Skeletal muscle tissue (tissue), 4 donors: ENCODE results near the gene D2HGDH. TPM values are rescaled to one million over a fixed set of nuclear protein-coding genes. Genes with fewer than 3 reads are reported as not detected.
"Not testable (repeated sequence)": the region's sequence is repeated elsewhere in the genome, so short reads cannot be mapped to it uniquely, and the experiment has no call there.

ENCODE experiments used
- H3K27ac ChIP-seq: one replicate; pipeline ENCODE4 v1.7.0; 2013; ENCODE audit warnings: mild to moderate bottlenecking, low read depth, low read length, inconsistent platforms
- H3K27me3 ChIP-seq, 3 donors: one replicate each; pipeline ENCODE4 v1.7.0; 2013; ENCODE audit warnings: low read length in 3 of 3; ENCODE audit not compliant: control insufficient read depth in 3 of 3, insufficient read depth in 3 of 3
- H3K36me3 ChIP-seq, 3 donors: one replicate each; pipeline ENCODE4 v1.7.0; 2013; ENCODE audit warnings: low read length in 3 of 3; ENCODE audit not compliant: control insufficient read depth in 3 of 3, insufficient read depth in 3 of 3
- H3K4me1 ChIP-seq, 3 donors: one replicate each; pipeline ENCODE4 v1.7.0; 2013; ENCODE audit warnings: low read length in 3 of 3, mild to moderate bottlenecking in 3 of 3; ENCODE audit not compliant: control insufficient read depth in 3 of 3, insufficient read depth in 3 of 3
- H3K4me3 ChIP-seq, 3 donors: one replicate each; pipeline ENCODE4 v1.7.0; 2013; ENCODE audit warnings: low read length in 3 of 3
- H3K9ac ChIP-seq, 3 donors: one replicate each; pipeline ENCODE4 v1.7.0; 2013; ENCODE audit warnings: low read length in 3 of 3, mild to moderate bottlenecking in 3 of 3, moderate library complexity in 2 of 3, low read depth in 1 of 3
- H3K9me3 ChIP-seq, 3 donors: one replicate each; pipeline ENCODE4 v1.7.0; 2013; ENCODE audit warnings: low read length in 3 of 3; ENCODE audit not compliant: control insufficient read depth in 3 of 3
- total RNA-seq: library from RNA; depleted of rRNA; stranded (reverse); fragments of >200 nt; gene quantifications from one replicate; pipeline ENCODE4 v1.2.3, GENCODE V29; 2014
- donor health status: Osteomylitis.

D2HGDH gene
- total RNA-seq, 1 donor from 2014 or later = 5.7 TPM

DNA sequence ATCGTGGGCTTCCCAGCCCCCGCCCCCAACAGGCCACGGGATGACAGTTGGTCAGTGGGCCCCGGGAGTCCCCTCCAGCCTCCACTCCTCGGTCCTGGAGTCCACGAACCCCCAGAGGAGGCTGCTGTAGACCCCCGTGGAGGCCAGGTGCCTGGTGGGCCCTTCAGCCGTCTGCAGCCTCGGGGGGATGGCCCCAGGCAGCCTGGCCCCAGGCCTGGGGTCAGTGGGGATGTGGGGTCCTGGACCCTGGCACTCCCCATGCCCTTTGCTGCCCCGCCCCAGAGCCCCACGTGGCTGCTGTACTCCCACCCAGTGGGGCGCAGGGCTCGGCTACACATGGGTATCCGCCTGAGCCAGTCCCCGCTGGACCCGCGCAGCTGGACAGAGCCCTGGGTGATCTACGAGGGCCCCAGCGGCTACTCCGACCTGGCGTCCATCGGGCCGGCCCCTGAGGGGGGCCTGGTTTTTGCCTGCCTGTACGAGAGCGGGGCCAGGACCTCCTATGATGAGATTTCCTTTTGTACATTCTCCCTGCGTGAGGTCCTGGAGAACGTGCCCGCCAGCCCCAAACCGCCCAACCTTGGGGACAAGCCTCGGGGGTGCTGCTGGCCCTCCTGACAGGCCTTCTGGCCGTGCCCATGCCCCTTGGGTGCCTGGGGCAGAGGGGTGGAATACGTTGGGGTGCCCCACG, 82.1 kb downstream of the D2HGDH start:
- peaks cover 0 to 12% (median 0%) of the 10 kb centered on the region in 3 donors for H3K27me3 ChIP-seq
- no peak overlapping the region for H3K27ac ChIP-seq
- H3K4me3 ChIP-seq = no peak overlapping the region
- no peaks in the 10 kb centered on the region for H3K36me3 ChIP-seq
- peaks cover 0 to 10% (median 0%) of the 10 kb centered on the region in 3 donors for H3K4me1 ChIP-seq
- no peaks in the 10 kb centered on the region for H3K9me3 ChIP-seq
- H3K9ac ChIP-seq = no peak overlapping the region

DNA sequence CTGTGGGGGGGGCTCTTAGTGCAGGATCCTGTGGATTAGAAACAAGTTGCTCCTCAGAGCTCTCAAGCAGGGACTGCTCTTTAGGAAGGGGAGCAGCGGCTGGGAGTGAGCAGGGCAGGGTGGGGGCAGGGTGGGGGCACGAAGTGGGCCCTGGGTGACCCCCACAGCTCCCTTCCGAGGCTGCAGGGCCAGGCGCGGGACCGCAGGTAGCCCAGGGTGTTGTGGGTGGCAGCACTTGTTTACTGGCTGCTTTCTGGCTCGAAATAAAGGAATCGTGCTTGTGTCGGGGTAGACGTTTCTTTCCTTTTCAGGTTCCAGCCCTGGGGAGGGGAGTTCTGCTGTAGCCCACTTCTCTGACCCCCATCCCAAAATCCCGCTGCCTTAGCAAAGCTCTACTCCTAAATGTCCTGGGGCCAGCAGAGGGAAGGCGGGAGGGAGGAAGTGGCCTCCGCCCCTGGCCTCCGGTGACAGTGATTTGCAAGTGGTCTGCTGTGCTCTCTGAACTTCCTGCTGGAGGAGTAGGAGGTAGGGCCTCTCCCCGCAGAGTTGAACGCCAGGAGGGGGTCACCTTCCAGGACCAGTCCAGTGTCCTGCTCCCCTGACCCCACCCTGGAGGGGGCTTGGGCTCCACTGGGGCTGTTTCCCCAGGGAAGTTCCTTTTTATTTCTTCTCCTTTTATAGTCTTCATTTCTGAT, 82.8 kb downstream of the D2HGDH start:
- no peak overlapping the region for H3K9ac ChIP-seq
- H3K4me1 ChIP-seq = peaks cover 0 to 12% (median 0%) of the 10 kb centered on the region in 3 donors
- no peaks in the 10 kb centered on the region for H3K36me3 ChIP-seq
- no peaks in the 10 kb centered on the region for H3K9me3 ChIP-seq
- H3K27ac ChIP-seq = no peak overlapping the region
- H3K4me3 ChIP-seq = no peak overlapping the region
- peaks cover 0 to 13% (median 0%) of the 10 kb centered on the region in 3 donors for H3K27me3 ChIP-seq

DNA sequence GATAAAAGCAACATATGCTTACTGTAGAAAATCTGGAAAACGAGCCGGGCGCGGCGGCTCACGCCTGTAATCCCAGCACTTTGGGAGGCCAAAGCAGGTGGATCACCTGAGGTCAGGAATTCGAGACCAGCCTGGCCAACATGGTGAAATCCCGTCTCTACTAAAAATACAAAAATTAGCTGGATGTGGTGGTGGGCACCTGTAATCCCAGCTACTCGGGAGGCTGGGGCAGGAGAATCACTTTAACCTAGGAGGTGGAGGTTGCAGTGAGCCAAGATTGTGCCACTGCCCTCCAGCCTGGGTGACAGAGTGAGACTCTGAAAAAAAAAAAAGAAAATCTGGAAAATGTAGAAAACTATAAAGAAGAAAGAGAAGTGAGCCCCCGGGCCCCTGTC, 83.4 kb downstream of the D2HGDH start:
- not testable (repeated sequence) for H3K27ac ChIP-seq, H3K9me3 ChIP-seq, H3K4me1 ChIP-seq, H3K9ac ChIP-seq, H3K4me3 ChIP-seq, H3K36me3 ChIP-seq
- H3K27me3 ChIP-seq = peaks cover 0 to 13% (median 0%) of the 10 kb centered on the region in 3 donors

Other genes with a start within 250 kb of the D2HGDH start
- gene STK25, start 226.0 kb upstream of the D2HGDH start, total RNA-seq = 178 TPM
- gene BOK, start 175.9 kb upstream of the D2HGDH start, total RNA-seq = 25.1 TPM
- 35.5 TPM for gene THAP4, start 97.5 kb upstream of the D2HGDH start, total RNA-seq
- 29.2 TPM for gene ATG4B, start 96.9 kb upstream of the D2HGDH start, total RNA-seq
- gene DTYMK, start 47.8 kb upstream of the D2HGDH start, total RNA-seq = 14.1 TPM
- gene ING5, start 32.6 kb upstream of the D2HGDH start, total RNA-seq = 16.7 TPM
- not detected for gene GAL3ST2, start 42.2 kb downstream of the D2HGDH start, total RNA-seq
- gene NEU4, start 74.6 kb downstream of the D2HGDH start, total RNA-seq = 4.2 TPM
- not detected for gene PDCD1, start 124.3 kb downstream of the D2HGDH start, total RNA-seq
- not detected for gene RTP5, start 135.1 kb downstream of the D2HGDH start, total RNA-seq